ENCODE measurements around the gene JUND. TPM values are rescaled to one million over a fixed set of nuclear protein-coding genes. Genes with fewer than 3 reads are reported as not detected.

Gene JUND
- total RNA-seq, 1 experiment from 2014 or later = 221 TPM

GRCh38 chr19:18306209-18306887, 24.9 kb upstream of the JUND start:
- intact Hi-C loops (cut with micrococcal nuclease) = no loop called here
- TF ChIP-seq ATF3 (IDR thresholded peaks at IDR 0.05) (no peak), SRF (IDR thresholded peaks at IDR 0.05; ENCODE audit: low read depth) (no peak), EZH2 (IDR thresholded peaks at IDR 0.05) (no peak), TCF7L2 (IDR thresholded peaks at IDR 0.05; ENCODE audit: borderline replicate concordance, extremely low read depth, insufficient read depth, insufficient read length) (no peak), CTCF (IDR thresholded peaks at IDR 0.05 in 2 of 3, conservative IDR thresholded peaks at IDR 0.05 in 1 of 3; ENCODE audit: borderline replicate concordance in 1 of 3, insufficient read depth in 1 of 3, low read depth in 2 of 3, low read length in 2 of 3) (no peak), FOSL1 (IDR thresholded peaks at IDR 0.05; ENCODE audit: low read depth) (no peak), SP1 (IDR thresholded peaks at IDR 0.05; ENCODE audit: low read depth) (no peak)
- Histone ChIP-seq H3K36me3 (ENCODE audit: control insufficient read depth in 1 of 2, insufficient read depth in 2 of 2, low read length in 2 of 2) (peaks cover 10 to 40% of the 10 kb centered on the region in 2 experiments; a peak in 2 of 4 replicates), H3K27ac (ENCODE audit: low read depth, low read length) (peak overlapping the region; percentile 97), H3K27me3 (ENCODE audit: insufficient read depth, low read length) (no peaks in the 10 kb centered on the region), H3K9ac (ENCODE audit: low read length) (no peak overlapping the region), H3K9me3 (ENCODE audit: control insufficient read depth in 1 of 2, insufficient read depth in 1 of 2, low read depth in 1 of 2, low read length in 2 of 2) (no peaks in the 10 kb centered on the region), H2AFZ (ENCODE audit: low read depth, low read length, poor library complexity, severe bottlenecking) (no peak overlapping the region), H4K20me1 (ENCODE audit: insufficient read depth) (no peaks in the 10 kb centered on the region), H3K9me2 (ENCODE audit: insufficient read depth) (no peaks in the 10 kb centered on the region), H3K4me1 (ENCODE audit: control insufficient read depth in 1 of 2, insufficient read depth in 2 of 2, low read length in 2 of 2) (peaks cover 38 to 49% of the 10 kb centered on the region in 2 experiments), H3K4me3 (replicated peaks in 1 of 2; ENCODE audit: low read depth in 1 of 2, low read length in 2 of 2) (no peak overlapping the region), H3K4me2 (ENCODE audit: low read length) (no peak overlapping the region), H3K79me2 (ENCODE audit: insufficient read depth, low read length) (no peaks in the 10 kb centered on the region; the same call in 1 of the 2 replicates)
- DNase-seq (ENCODE audit: low read depth, low spot score) (no peak), ATAC-seq (no peak)
- BruUV-seq (replicated peaks) = no TSS peak
- POLR2A ChIA-PET = interaction anchor here (0.7 kb wide), 1 partner anchor 25 kb away, joined by 3 read pairs; the partner anchor contains the start of gene JUND
- CTCF ChIA-PET = interaction anchor here (2.1 kb wide), 1 partner anchor 22 kb away, joined by 12 read pairs; no protein-coding TSS in a partner anchor
- RAD21 ChIA-PET (ENCODE audit: low non-redundant PET in 1 of 2, low total read pairs in 2 of 2, uncharacterized antibody in 2 of 2, unreplicated experiment in 2 of 2) = no interaction called here

Data from HCT116 (cell line).